Activated CD4-positive, CD25-positive, alpha-beta regulatory T cell treated with anti-CD3 and anti-CD28 coated beads, Interleukin-2, amount 50 U/mL, for 16 hours (primary cell): ENCODE results near the gene MRTFA.

Experiments
- DNase-seq: peaks from one replicate; pipeline ENCODE4 v3.0.0-alpha.2; 2020; ENCODE audit warnings: low read depth, low spot score

The MRTFA gene

DNA sequence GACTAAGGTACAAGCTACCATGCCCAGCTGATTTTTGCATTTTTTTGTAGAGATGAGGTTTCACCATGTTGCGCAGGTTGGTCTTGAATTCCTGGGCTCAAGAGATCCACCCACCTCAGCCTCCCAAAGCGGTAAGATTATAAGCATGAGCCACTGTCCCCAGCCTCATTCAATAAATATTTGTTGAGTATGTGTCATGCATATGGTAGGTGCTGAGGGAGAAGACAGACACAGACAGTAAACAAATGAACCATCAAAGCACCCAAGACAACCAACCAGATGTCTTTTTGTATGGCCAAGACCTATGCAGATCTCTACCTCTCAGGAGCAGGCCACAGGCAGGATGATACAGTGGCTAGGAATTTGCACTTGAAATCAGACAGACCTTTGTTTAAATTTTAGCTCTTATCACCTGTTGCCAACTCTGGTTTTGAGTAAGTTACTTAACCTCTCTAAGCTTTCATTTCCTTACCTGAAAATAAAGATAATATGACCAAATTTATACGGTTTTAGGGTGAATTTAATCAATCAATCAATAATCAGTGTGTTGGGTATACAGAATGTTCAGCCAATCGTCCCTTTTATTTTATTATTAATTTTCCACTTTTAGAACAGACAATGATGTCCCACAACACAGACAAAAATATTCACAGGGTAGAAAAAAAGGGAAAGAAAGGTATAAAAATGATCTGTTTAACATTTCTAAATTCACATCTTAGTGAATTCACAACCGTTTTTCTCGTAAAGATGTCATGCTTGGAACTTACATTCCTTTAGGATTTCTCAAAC is 137.9 kb downstream of the MRTFA start:
- no peak for DNase-seq

- no peak for DNase-seq
Observed at GRCh38 chr22:40493441-40493840, 143.1 kb downstream of the MRTFA start.

DNA sequence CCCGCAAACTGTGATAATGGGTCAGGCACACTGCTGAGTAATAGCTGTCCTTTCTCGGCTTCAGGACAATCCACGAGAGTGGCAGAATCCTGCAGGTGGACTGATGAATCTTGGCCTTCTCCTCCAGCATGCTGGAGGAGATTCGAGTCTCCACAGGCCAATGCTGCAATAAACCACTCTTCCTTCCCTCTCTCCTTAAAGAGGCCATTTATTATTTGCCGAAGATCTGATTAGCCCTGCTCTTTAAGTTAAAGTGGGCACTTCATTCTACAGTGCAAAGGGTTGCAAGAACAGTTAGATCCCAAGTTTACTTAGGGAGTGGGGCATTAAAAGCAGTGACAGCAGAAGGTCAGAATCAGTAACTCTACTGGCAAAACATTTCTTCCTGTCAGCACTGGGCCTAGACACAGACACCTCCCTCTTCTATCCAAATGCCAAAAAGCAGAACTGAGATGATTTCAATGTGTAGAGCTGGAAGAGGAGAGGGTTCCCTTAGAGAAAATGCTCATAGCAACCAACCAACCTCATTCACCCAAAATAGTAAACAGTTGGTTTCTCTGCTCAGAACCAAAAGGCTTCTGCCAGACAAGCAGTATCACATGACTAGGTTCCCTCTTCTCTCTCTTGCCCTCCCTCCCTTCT is 144.4 kb downstream of the MRTFA start:
- no peak for DNase-seq

DNA sequence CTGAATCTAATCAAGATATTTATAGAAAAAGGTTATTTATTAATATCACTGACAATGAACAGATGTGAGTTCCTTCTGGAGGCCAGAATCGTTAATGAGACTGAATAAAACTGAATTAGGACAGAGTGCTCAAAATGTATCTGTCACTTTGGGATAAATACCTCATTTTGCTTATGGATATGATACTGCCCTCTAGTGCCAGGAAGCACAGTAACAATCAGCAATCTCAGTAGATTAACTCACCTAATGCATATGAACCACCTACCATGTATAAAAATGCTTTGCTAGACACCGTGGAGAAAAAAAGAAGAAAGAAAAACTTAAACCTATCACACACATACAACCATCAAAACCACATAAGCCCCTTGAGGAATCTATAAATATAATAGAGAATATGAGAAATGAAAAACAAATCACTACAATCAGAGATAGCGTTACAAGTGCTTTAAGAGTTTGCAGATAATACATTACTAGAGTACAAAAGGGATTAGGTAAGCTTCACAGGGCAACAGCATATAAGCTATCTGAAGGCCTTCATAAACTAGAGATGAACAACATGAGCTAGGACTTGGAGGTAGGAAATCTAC is 148.8 kb downstream of the MRTFA start:
- DNase-seq = no peak

DNA sequence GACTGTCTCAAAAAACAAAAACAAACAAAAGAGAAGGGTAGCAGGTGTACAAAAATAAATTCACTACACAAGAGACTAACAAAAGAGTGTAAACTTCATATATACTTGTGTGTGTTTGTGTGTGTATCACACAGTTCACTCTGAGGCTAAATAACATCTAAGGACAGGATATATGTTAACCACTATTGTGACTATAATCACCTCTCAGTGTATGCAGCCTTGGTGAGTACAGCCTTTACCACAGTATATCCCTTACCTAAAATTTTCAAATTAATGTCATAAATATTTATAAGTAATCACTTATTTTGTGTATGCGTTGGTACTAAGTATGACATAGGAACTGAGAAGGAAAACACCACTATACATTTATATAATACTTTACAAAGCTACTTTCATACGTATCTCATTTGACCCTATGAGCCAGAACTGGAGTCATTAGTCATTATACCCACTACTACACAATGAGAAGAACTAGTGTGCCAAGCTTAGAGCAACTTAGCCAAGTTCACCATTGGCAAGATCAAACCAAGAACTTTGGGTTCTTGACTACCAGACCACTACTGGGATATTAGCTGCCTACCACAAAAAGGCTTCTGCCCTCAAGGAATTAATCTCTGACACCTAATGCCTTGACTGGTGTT is 149.4 kb downstream of the MRTFA start:
- DNase-seq = no peak

GRCh38 chr22:40485813-40486667 is 150.5 kb downstream of the MRTFA start:
- no peak for DNase-seq

DNA sequence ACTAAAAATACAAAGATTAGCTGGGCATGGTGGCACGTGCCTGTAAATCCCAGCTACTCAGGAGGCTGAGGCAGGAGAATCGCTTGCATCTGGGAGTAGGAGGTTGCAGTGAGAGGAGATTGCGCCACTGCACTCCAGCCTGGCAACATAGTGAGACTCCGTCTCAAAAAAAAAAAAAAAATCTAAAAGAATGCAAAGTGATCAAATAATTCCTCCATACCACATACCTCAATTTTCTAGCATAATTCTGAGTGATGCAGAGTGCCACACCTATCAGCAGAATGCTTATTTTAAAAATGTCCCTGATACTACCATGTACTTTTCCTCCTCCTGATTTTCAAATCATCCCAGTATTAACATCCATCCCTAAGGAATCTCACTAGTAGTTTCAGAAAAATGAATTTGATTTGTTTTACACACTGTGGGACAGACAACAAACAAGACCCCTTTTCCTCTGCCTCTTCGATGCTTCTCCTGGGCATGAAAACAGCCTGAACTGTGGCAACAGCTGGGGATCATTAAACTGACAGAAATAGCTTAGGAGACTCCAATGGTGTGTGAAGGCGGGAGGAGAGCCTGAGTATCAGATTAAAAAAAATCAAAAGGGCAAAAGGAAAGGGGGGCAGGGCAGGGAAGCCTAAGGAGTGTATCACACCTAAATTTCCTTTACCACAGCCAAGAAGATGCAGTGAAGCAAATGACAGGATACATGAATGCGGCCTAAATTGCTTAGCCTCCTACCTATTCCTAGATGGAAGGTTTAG is 151.4 kb downstream of the MRTFA start:
- no peak for DNase-seq

GRCh38 chr22:40482886-40483285 is 153.6 kb downstream of the MRTFA start:
- DNase-seq = no peak

GRCh38 chr22:40482391-40482790 is 154.1 kb downstream of the MRTFA start:
- no peak for DNase-seq

DNA sequence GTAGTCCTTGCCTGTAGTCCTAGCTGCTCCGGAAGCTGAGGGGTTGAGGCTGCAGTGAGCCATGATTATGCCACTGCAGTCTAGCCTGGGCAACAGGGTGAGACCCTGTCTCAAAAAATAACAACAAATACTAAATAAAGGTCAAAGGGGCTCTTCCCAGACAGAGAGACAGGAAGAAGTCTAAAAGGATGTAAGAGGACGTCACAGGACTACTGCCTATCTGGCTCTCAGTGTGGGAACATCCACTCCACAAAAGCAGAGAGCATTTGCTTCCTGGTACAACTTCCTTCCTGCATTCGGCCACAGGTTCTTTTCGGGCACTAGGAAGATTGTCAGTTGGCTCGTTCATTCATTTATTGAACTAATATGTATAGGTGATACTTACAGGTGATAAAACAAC is 155.5 kb downstream of the MRTFA start:
- no peak for DNase-seq

GRCh38 chr22:40479887-40480538 is 156.5 kb downstream of the MRTFA start:
- no peak for DNase-seq

- no peak for DNase-seq
Observed at GRCh38 chr22:40479126-40479800, 157.3 kb downstream of the MRTFA start.

- no peak for DNase-seq
Observed at GRCh38 chr22:40478338-40479125, 158.0 kb downstream of the MRTFA start.

DNA sequence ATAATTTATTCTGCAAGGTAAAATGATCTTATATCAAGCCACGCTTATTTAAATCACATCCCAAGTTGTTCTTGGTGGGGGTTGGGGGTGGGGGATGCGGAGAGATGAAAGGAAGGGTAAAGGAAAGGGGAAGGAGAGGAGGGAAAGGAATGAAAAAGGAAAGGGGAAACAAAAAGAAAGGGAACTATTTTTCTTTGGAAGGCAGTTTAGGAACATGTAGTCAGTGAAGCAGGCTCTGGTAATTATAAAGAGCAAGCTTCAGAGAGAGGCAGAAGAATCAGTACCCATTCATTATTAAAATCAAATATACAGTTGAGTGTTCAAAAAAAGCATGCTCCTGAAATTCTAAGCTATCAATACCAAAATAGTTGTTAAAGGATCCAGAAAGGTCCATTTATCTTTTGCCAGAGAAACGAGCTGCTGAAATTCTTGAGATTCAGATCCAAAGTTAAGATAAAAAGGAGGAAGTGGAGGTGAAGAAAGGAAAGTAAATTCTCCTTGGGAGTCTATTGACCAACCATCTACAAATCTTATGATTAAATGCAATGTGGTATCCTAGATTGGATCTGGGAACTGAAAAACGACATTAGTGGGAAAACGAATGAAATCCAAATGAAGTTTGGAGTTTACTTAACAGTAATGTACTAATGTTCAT is 158.7 kb downstream of the MRTFA start:
- DNase-seq = no peak

GRCh38 chr22:40476341-40476740 is 160.2 kb downstream of the MRTFA start:
- no peak for DNase-seq

DNA sequence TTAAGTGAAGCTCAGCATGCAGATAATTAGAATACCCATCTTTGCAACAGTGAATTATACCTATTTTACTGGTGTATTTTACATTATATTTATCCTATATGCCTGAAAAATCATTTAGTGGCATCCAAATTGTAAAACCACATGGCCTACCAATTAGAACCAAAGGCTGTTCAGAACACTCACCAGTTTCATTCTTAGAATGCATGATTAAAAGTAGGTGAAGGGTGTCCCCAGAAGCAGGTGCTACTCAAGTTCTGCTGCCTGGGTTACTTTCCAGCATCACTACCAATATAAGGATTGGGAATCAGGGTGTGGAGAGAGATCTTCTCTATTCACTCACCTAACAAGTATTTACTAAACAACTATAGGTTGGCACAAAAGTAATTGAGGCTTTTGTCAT is 162.8 kb downstream of the MRTFA start:
- no peak for DNase-seq

GRCh38 chr22:40472579-40472978 is 163.9 kb downstream of the MRTFA start:
- DNase-seq = no peak

- DNase-seq = no peak
Observed at GRCh38 chr22:40472051-40472450, 164.5 kb downstream of the MRTFA start.
